Measurements from ENCODE around the gene WHAMM.

GRCh38 chr15:82820128-82820527 lies 10.7 kb downstream of the WHAMM start:
- TF ChIP-seq POLR2A (IDR thresholded peaks at IDR 0.05) (no peak), CTCF (IDR thresholded peaks at IDR 0.05) (no peak)

All from prostate gland (tissue), 2 donors.